NCI-H187 treated with DMSO at 0.1 percent for 48 hours (cell line): ENCODE data around the gene DGKD.

Source experiments
- DNase-seq: peaks from one replicate; lab custom pipeline; 2025; lab: John Stamatoyannopoulos, UW

The DGKD gene

GRCh38 chr2:233477548-233478433 lies 123.5 kb downstream of the DGKD start:
- no peak for DNase-seq

- DNase-seq = no peak
Observed at GRCh38 chr2:233479616-233480489, 125.6 kb downstream of the DGKD start.

DNA sequence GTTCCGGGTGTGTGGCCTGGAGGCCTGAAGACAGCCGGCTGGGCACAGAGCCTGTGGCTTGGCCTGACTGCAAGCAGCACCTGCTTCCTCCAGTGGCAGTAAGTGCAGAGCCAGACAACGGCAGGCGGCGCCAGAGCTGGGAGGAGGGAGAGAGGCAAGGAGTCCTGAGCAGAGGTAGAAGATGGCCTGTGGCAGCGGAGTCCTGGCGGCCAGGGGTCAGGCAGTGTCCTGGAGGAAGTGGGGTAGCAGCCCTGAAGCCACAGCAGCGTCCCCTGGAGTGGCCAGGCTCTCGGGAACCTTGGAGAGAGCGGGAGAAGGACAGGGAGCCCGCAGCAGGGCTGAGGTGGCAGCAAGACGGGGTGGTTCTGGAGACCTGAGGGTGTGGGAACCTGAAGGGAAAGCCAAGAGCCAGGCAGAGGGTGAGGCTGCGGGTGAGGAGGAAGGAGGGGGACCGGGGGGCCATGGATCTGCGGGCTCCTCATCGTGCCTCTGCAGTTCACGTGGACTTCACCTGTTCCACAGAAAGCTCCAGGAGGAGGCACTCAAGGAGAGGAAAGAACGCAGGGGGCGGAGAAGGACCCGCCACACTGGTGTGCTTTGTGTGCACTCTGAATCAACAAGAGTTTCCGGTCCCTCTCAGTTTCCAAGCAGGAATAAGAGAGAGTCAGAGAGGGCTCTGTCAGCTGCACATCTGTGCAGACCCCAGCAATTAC lies 126.4 kb downstream of the DGKD start:
- DNase-seq = no peak

DNA sequence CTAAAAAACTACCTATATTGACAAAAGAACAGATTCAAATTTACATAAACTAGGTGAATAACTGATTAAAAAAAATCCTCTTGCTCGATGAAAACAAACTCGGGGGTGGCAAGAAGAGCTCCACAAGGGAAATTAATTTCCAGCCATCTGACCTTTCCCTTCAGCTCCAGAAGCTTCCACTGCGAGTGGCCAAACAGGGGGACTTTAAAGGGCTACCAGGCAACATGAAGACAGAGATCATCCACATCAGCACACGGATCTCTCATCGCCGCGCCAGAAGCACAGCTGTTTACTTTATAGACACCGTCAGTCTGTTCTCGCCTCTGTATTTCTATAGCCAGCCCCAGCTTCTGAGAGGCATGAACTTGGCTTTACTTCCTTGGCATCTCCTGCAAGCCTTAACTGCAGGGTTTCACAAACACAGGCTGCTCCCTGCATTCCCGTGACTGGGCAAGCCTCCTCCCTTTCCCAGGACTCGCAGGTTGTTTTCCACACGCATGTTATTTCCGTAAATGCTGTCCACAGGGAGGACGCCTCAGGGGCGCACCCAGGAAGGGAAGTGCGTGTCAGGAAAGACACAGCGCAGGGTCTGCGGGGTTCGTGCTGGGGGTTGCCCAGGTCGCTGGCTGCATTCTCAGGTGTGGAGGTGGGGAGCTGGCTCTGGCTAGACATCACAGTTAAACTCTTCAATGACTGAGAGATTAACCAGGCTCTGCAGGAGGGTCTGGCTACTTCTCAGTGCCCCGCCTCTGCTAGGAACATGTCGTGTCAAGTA lies 127.3 kb downstream of the DGKD start:
- DNase-seq = no peak

DNA sequence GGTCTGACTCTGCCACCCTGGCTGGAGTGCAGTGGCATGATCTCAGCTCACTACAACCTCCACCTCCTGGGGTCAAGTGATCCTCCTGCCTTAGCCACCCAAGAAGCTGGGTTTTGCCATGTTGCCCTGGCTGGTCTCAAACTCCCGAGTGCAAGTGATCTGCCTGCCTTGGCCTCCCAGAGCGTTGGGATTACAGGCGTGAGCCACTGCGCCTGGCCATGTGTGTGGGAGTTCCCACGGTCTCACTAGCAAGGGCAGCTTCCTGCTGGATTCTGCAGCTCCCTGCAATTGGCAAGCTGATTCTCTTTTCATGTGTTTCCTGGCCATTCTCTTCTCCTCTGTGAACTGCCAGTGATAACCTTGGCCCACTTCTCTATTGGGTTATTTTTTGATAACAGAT lies 128.3 kb downstream of the DGKD start:
- no peak for DNase-seq

DNA sequence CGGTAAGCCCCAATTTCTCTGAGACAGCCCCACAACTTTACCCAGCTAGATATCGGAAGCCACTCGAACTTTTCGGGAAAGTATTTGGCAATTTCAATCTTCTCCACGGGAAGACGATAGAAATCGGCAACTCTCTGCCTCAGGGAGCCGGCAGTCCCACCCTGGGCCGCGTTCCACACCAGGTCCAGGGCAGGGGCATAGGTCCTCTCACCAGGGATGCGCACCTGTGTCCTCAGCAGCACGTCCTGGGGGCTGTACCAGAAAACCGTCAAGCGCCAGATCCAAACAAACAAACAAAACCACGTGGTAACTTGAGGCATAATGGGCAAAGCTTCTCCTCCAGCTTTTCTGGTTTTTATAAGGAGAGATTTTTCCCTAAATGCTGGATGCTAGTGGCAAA lies 131.4 kb downstream of the DGKD start:
- DNase-seq = no peak

GRCh38 chr2:233486357-233486756 lies 132.1 kb downstream of the DGKD start:
- no peak for DNase-seq

DNA sequence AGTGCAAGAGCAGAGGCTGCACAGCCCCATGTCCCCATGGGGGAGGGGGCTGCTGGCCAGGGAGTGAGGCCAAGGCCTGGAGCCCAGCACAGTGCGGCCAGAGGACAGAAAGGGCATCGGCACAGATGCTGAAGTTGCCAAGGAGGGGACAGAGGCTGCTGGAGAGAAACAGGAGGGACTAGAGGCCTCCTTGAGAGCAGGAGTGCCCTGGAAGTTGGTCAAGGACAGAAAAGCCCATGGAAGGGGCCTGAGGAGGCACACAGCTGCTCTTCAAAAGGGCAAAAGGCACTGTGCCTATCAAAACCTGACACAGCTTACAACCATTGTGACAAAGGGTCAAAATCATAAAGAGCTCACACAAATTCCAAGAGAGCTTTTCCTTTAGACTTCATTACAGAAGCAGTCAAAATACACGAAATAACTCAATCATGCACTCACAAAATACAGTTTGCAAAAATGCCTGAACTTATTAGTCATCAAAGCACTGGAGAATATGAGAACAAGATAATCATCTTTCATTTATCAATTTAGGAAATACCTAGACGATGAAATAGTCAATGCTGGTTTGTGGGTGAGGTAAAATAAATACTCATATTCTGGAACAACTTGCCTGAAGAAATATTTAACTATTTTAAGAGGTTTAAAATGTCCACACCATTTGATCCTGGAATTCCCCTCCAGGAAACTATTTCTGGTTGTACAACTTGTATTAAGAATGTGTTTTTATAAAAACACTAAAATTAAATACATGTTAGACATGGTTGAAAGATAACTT lies 132.7 kb downstream of the DGKD start:
- DNase-seq = no peak

- DNase-seq = no peak
Observed at GRCh38 chr2:233487748-233488345, 133.6 kb downstream of the DGKD start.

DNA sequence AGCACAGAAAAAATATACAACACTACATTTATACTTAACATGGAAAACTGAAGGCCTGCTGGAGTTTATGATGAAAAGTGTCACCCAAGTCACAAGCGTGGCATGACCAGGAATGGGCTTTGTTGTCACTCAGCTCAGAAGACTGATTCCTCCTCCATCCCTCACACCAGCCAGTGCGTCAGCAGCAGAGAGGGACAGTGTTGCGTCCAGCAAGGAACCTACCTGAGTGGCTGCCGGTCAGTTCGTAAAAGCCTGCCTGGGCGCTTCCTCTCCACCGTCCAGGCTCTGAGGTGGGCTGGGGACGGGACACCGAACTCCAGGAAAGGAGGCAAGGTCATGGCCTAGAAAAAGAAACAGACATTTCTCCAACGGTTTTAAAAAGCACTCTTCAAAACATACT lies 134.8 kb downstream of the DGKD start:
- no peak for DNase-seq

DNA sequence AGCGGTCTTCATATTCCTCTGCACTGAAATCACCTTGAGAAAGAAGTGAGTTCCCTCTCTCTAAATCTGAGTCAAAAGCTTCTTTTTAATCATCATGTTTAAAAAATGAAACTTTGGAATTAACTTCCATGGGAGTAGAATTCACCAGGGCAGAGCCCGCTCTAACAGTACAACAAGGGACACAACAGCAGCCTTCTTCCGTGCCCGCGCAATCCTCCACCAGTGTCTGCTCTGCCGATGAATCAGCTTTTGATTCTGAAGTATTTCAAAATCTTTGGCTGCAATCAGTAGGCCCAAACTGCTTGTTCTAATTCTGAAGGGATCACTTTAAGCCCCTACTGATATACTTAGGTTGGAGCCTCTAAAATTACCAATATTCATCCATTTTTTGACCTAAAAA lies 135.4 kb downstream of the DGKD start:
- no peak for DNase-seq

- no peak for DNase-seq
Observed at GRCh38 chr2:233490831-233491230, 136.5 kb downstream of the DGKD start.

DNA sequence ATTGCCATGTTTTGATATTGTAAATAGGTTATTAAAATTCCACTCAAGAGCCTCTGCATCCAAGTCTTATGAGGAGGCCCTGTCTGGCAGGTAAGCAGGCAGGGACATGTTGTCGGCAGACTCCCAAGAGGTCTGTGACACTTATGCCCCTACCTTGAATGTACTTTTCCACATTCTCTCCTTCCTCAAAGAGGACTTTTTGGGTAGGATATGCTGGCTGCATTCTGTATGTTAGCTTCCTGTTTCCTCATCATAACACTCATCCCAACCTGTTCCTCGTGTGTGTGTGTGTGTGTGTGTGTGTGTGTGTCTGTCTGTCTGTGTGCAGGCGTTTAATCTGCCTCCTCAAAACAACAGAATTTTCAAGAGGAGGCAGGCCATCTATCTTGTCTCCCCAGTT lies 137.0 kb downstream of the DGKD start:
- DNase-seq = no peak

DNA sequence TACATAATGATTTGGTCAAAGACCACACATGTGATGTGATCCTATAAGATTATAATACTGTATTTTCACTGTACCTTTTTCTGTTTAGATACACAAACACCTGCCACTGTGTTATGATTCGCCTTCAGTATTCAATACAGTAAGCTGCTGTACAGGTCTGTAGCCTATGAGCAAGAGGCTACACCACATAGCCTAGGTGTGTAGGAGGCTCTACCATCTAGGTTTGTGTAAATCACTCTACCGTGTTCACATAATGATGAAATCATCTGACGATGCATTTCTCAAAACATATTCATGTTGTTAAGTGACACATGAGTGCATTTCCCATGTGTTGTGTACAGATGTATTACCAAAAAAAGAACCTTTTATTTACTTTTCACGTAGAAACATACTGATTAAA lies 137.8 kb downstream of the DGKD start:
- no peak for DNase-seq

GRCh38 chr2:233492751-233493150 lies 138.5 kb downstream of the DGKD start:
- DNase-seq = no peak

GRCh38 chr2:233495503-233496496 lies 141.5 kb downstream of the DGKD start:
- no peak for DNase-seq

DNA sequence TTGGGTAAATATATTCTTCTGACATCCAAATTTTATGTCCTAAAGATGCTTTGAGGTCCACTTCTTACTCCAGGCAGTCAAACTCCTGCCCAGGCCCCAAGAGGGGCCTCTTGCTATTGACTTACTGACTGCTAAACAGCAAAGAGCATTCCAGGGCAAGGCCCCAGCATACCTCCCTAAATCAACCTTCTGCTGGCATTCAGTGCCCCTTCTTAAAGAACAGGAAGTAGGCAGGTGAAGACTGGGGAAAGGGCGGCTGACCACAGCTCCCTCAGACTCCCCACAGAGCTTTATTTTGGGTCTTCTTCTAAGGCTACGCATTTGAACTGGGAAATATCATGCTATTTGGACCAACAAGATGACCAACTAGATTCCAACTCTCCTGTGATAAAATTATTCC lies 143.4 kb downstream of the DGKD start:
- no peak for DNase-seq

DNA sequence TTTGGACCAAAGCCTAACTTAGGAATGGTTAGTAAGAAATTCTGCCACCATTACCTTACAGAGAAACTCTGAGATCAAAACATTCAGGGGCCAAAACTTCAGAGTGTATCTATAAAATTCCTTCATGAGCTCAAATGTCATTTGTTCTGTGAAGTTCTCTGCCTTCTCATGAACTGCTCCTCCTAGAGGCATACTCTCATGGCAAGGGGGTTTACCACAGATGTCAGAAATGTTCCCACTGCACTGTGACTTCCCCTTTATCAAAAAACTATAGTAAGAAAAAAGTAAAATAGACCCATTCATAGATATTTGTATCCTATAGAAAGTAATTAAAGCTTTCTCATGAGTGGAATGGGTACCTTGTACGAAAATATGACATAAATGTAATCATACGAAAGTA lies 143.8 kb downstream of the DGKD start:
- no peak for DNase-seq

GRCh38 chr2:233499928-233500327 lies 145.6 kb downstream of the DGKD start:
- no peak for DNase-seq
